HG02970 (cell line): ENCODE data around the gene BPIFB2.

Experiments
- ATAC-seq: cut with Tn5 transposase; IDR thresholded peaks from one replicate; pipeline ENCODE4 v1.9.1; 2021; ENCODE audit warnings: mild to moderate bottlenecking, moderate library complexity, moderate number of reproducible peaks; ENCODE audit not compliant: unreplicated experiment, low FRiP score

The BPIFB2 gene

GRCh38 chr20:33004141-33004751 is 3.3 kb upstream of the BPIFB2 start, which contains the start of gene SUN5:
Gene SUN5, minus strand, starts transcription at chr20:33004433. Its CDS starts 93 bp downstream, at chr20:33004340.
- ATAC-seq: no peak

- ATAC-seq: no peak
These were observed 2.4 kb upstream of the BPIFB2 start for GRCh38 chr20:33005132-33005566.

- no peak for ATAC-seq
These were observed 1.4 kb upstream of the BPIFB2 start for GRCh38 chr20:33005908-33006775.

GRCh38 chr20:33006776-33007375 is 628 bp upstream of the BPIFB2 start:
- ATAC-seq: no peak

GRCh38 chr20:33008336-33009213 is 1.1 kb downstream of the BPIFB2 start:
- no peak for ATAC-seq

- no peak for ATAC-seq
These were observed 2.0 kb downstream of the BPIFB2 start for GRCh38 chr20:33009214-33010132.

GRCh38 chr20:33010133-33010504 is 2.6 kb downstream of the BPIFB2 start:
- ATAC-seq: no peak

- no peak for ATAC-seq
These were observed 3.4 kb downstream of the BPIFB2 start for GRCh38 chr20:33010674-33011449.

GRCh38 chr20:33012327-33013189 is 5.1 kb downstream of the BPIFB2 start:
- no peak for ATAC-seq

- ATAC-seq: no peak
These were observed 6.3 kb downstream of the BPIFB2 start for GRCh38 chr20:33013701-33014326.

GRCh38 chr20:33014336-33015113 is 7.0 kb downstream of the BPIFB2 start:
- ATAC-seq: no peak

GRCh38 chr20:33015114-33015484 is 7.6 kb downstream of the BPIFB2 start:
- ATAC-seq: no peak

- no peak for ATAC-seq
These were observed 8.4 kb downstream of the BPIFB2 start for GRCh38 chr20:33015700-33016580.

GRCh38 chr20:33016581-33017109 is 9.1 kb downstream of the BPIFB2 start:
- no peak for ATAC-seq

- no peak for ATAC-seq
These were observed 10.0 kb downstream of the BPIFB2 start for GRCh38 chr20:33017542-33017941.
